Mucosa of descending colon (tissue), 3 donors: ENCODE measurements around the gene PGBD5. TPM values are rescaled to one million over a fixed set of nuclear protein-coding genes. Genes with fewer than 3 reads are reported as not detected.

Source experiments
- ATAC-seq: fragments of 200-7000 bp; cut with Tn5 transposase; one replicate; pipeline ENCODE4 v1.9.1; 2020; ENCODE audit warnings: mild to moderate bottlenecking, moderate library complexity
- DNase-seq, 3 donors: peaks; one replicate each; pipeline ENCODE4 v3.0.0-alpha.2; 2020
- H3K36me3 ChIP-seq: fragments of 200-600 bp; one replicate; pipeline ENCODE4 v1.8.0; 2021; ENCODE audit warnings: low read depth, mild to moderate bottlenecking
- H3K4me1 ChIP-seq: fragments of 200-600 bp; one replicate; pipeline ENCODE4 v1.8.0; 2021; ENCODE audit warnings: low read depth, mild to moderate bottlenecking
- H3K4me3 ChIP-seq: fragments of 200-600 bp; one replicate; pipeline ENCODE4 v1.8.0; 2021; ENCODE audit warnings: mild to moderate bottlenecking
- H3K9me3 ChIP-seq: fragments of 200-600 bp; one replicate; pipeline ENCODE4 v1.8.0; 2021; ENCODE audit warnings: mild to moderate bottlenecking
- intact Hi-C, 2 donors: fragments of 100-400 bp; cut with DNase I in 1 of 2; cut with micrococcal nuclease in 1 of 2; formaldehyde crosslinking; loops; one replicate each; pipeline versions ENCODE4 v1.11.0 to v1.11.1; 2022; cut with DNase I, micrococcal nuclease
- total RNA-seq, 3 donors: library from RNA; stranded (reverse); fragmentation: NEBNext Ultra II Directional in 2 of 3; extraction: Animal tissue kit (Norgen Biotek cat#: 25700) in 2 of 3; gene quantifications; one replicate each; pipeline versions ENCODE4 v1.2.1 to v1.2.4, GENCODE V29; 2021 to 2023
- TF ChIP-seq, protein P1 (sequence below): fragments of 200-600 bp; IDR thresholded peaks from one replicate; pipeline ENCODE4 v1.8.0; 2022; ENCODE audit warnings: antibody characterized with exemption, mild to moderate bottlenecking
- donor health status: DM: no; HTN: no; CAD: no; lungs with moderate emphysema.
- donor health status: DM: no; HTN: no; CAD: no.
- donor health status: DM: no; HTN: yes; CAD: no.

The PGBD5 gene
- total RNA-seq, 3 donors from 2014 or later: 1.4 to 3.2 (median 2.7) TPM

DNA sequence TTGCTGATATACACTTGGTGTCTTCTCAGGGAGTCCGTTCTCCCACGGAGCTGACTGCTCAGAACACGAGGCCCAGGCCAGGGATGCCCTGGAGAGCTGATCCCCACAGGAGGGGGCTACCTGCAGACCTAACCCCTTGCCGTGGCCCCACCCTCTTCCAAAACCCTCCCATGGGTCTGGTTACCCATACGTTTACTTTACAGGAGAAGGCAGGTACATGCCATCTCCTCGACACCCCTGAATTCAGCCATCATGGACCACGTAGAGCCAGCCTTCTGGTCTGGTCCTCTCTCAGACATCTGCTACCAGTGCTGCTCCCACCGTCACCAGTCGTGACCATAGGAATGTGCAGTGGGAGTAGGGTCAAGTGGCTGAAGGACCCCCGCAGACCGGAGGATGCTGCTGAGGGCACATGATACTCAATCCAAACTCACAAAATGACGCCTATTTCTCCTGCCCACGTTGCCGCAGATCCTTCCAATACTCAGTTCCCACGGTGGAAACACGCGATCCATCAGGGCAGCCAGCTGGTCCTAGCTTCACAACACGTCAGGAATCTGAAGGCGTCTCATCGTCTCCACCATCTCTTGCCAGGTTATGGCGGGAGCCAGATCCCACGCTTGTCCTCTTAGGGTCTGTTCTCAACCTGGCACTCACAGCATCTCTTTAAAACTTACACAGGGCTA is 26.7 kb downstream of the PGBD5 start:
- ATAC-seq: no peak
- TF ChIP-seq, protein P1, sequence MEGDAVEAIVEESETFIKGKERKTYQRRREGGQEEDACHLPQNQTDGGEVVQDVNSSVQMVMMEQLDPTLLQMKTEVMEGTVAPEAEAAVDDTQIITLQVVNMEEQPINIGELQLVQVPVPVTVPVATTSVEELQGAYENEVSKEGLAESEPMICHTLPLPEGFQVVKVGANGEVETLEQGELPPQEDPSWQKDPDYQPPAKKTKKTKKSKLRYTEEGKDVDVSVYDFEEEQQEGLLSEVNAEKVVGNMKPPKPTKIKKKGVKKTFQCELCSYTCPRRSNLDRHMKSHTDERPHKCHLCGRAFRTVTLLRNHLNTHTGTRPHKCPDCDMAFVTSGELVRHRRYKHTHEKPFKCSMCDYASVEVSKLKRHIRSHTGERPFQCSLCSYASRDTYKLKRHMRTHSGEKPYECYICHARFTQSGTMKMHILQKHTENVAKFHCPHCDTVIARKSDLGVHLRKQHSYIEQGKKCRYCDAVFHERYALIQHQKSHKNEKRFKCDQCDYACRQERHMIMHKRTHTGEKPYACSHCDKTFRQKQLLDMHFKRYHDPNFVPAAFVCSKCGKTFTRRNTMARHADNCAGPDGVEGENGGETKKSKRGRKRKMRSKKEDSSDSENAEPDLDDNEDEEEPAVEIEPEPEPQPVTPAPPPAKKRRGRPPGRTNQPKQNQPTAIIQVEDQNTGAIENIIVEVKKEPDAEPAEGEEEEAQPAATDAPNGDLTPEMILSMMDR: no peak
- Histone ChIP-seq H3K36me3 (no peaks in the 10 kb centered on the region), H3K9me3 (no peaks in the 10 kb centered on the region), H3K4me3 (no peak overlapping the region), H3K4me1 (no peaks in the 10 kb centered on the region)
- DNase-seq: no peak
- intact Hi-C loops: no loop called here

DNA sequence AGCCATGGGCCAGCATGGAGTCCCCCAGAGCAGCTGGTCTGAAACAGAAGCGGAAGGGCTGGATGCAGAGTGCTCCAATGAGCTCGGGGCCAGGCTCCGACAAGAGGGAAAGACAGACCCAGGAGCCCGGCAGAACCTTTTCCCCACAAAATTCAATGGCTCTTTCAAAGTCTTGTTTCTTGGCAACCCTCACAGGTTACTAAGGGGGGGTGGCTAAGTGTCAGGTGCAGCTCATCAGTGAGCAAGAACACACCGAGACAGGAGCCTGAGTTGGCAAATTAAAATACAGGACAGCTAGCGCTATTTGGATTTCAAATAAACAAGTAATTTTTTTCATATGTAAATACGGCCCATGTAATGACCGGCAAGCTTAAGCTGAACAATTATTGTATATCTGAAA is 27.3 kb downstream of the PGBD5 start:
- no peak for ATAC-seq
- no peak for DNase-seq
- H3K36me3 ChIP-seq: no peaks in the 10 kb centered on the region
- no peaks in the 10 kb centered on the region for H3K9me3 ChIP-seq
- intact Hi-C loops: no loop called here
- TF ChIP-seq, protein P1: no peak
- H3K4me1 ChIP-seq: no peaks in the 10 kb centered on the region
- no peak overlapping the region for H3K4me3 ChIP-seq

DNA sequence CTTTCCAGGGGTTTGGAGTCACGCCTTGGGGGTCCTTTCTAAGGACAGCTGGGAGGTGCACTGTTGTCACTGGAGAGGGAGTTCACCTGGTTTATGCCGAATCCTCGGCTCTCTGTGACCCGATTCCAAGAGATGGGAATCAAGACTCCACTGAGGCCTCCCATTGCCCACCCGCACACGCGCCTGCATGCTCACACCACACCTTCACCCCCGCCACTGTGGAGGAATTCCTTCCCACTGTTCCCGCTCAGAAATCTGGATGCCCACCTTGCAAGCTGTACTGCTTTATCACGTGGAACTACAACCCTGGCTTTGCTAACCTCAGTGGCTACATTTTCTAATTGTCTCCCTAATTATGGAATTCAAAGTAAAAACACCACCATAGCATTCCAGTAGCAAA is 29.2 kb downstream of the PGBD5 start:
- Histone ChIP-seq H3K9me3 (no peaks in the 10 kb centered on the region), H3K36me3 (no peaks in the 10 kb centered on the region), H3K4me1 (no peaks in the 10 kb centered on the region), H3K4me3 (no peak overlapping the region)
- ATAC-seq (no peak), DNase-seq (no peak)
- TF ChIP-seq, protein P1: no peak
- intact Hi-C loops: no loop called here

DNA sequence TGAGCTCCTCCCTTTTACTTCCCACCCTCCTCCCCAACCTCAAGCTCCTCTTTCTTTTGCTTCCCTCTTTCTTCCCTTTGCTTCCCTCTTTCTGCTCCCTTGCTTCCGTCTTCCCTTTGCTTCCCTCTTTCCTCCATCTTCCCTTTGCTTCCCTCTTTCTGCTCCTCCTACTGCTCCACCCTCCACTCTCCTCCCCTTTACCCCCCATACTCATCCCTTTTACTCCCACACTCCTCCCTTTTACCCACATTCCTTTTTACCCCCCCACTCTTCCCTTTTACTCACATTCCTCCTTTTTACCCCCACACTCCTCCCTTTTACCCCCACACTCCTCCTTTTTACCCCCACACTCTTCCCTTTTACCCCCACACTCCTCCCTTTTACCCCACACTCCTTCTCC is 30.2 kb downstream of the PGBD5 start:
- no peak for ATAC-seq
- Histone ChIP-seq H3K4me1 (no peaks in the 10 kb centered on the region), H3K36me3 (no peaks in the 10 kb centered on the region), H3K4me3 (no peak overlapping the region), H3K9me3 (no peaks in the 10 kb centered on the region)
- DNase-seq: no peak
- intact Hi-C loops: no loop called here
- TF ChIP-seq, protein P1: no peak

DNA sequence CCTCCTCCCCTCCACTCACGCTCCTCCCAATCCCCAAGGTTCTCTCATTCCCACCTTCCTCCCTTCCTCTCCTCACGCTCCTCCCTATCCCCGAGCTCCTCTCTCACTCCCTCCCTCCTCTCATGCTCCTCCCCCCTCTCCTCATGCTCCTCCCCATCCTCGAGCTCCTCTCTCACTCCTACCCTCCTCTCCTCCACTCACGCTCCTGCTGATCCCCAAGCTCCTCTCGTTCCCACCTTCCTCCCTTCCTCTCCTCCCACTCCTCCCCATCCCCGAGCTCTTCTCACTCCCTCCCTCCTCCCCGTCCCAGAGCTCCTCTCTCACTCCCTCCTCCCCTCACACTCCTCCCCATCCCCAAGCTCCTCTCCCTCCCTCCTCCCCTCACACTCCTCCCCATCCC is 31.4 kb downstream of the PGBD5 start:
- no peaks in the 10 kb centered on the region for H3K4me1 ChIP-seq
- H3K4me3 ChIP-seq: no peak overlapping the region
- no peak for DNase-seq
- no peak for ATAC-seq
- intact Hi-C loops: no loop called here
- TF ChIP-seq, protein P1: no peak
- no peaks in the 10 kb centered on the region for H3K36me3 ChIP-seq
- H3K9me3 ChIP-seq: no peaks in the 10 kb centered on the region

DNA sequence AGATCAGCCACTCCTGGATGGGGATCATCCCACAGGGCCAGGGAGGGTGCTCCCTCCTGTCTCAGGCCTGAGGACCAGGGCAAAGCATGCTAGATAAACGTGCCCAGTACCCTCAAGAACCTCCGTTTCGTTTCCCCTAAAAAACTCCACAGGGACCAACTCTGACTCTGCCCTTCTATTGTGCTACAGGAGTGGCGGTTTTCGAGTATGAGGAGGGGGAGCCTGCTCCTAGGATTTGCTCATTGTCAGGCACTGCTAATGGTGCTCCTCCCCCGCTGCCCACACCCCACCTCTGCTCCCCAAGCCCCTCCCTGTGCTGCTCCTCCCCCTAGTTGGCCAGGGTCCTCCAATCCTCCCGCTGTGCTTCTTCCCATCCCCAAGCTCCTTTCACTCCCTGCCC is 32.0 kb downstream of the PGBD5 start:
- intact Hi-C loops: no loop called here
- no peaks in the 10 kb centered on the region for H3K4me1 ChIP-seq
- no peak overlapping the region for H3K4me3 ChIP-seq
- TF ChIP-seq, protein P1: no peak
- H3K9me3 ChIP-seq: no peaks in the 10 kb centered on the region
- DNase-seq (no peak), ATAC-seq (no peak)
- no peaks in the 10 kb centered on the region for H3K36me3 ChIP-seq
